ENCODE data around the gene PREP.

Gene PREP

DNA sequence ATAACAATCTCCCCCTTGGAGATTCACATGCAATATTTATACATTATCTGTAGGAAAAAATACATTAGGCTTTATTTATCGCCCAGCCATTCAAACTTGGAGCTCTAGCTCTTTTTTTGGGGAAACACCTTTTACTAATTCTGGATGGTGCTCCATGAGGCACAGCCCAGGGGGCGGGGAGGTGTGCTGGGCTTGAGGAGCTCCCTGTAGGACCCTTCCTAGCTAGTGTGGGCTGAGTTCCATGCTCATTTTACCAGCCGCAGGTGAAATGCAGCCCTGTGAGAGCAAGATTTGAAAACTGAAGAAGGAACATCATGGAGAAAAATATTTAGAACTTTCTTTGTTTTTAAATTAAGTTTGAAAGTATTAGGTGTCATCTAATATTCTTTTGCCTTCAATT lies 123.4 kb downstream of the PREP start:
- TF ChIP-seq, protein P1, sequence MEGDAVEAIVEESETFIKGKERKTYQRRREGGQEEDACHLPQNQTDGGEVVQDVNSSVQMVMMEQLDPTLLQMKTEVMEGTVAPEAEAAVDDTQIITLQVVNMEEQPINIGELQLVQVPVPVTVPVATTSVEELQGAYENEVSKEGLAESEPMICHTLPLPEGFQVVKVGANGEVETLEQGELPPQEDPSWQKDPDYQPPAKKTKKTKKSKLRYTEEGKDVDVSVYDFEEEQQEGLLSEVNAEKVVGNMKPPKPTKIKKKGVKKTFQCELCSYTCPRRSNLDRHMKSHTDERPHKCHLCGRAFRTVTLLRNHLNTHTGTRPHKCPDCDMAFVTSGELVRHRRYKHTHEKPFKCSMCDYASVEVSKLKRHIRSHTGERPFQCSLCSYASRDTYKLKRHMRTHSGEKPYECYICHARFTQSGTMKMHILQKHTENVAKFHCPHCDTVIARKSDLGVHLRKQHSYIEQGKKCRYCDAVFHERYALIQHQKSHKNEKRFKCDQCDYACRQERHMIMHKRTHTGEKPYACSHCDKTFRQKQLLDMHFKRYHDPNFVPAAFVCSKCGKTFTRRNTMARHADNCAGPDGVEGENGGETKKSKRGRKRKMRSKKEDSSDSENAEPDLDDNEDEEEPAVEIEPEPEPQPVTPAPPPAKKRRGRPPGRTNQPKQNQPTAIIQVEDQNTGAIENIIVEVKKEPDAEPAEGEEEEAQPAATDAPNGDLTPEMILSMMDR (IDR thresholded peaks at IDR 0.05; ENCODE audit: low read depth, low read length): no peak
- H3K4me3 ChIP-seq (ENCODE audit: low read depth, low read length): no peak overlapping the region

- TF ChIP-seq, protein P1 (IDR thresholded peaks at IDR 0.05; ENCODE audit: low read depth, low read length): no peak
- H3K4me3 ChIP-seq (ENCODE audit: low read depth, low read length): no peak overlapping the region
Observed at GRCh38 chr6:105278813-105279212, 124.1 kb downstream of the PREP start.

GRCh38 chr6:105278035-105278434 lies 124.8 kb downstream of the PREP start:
- TF ChIP-seq, protein P1 (IDR thresholded peaks at IDR 0.05; ENCODE audit: low read depth, low read length): no peak
- no peak overlapping the region for H3K4me3 ChIP-seq (ENCODE audit: low read depth, low read length)

GRCh38 chr6:105276374-105276773 lies 126.5 kb downstream of the PREP start:
- TF ChIP-seq, protein P1 (IDR thresholded peaks at IDR 0.05; ENCODE audit: low read depth, low read length): no peak
- H3K4me3 ChIP-seq (ENCODE audit: low read depth, low read length): no peak overlapping the region

- H3K4me3 ChIP-seq (ENCODE audit: low read depth, low read length): no peak overlapping the region
- TF ChIP-seq, protein P1 (IDR thresholded peaks at IDR 0.05; ENCODE audit: low read depth, low read length): no peak
Observed at GRCh38 chr6:105275542-105275941, 127.3 kb downstream of the PREP start.

- TF ChIP-seq, protein P1 (IDR thresholded peaks at IDR 0.05; ENCODE audit: low read depth, low read length): no peak
- H3K4me3 ChIP-seq (ENCODE audit: low read depth, low read length): no peak overlapping the region
Observed at GRCh38 chr6:105274678-105275077, 128.2 kb downstream of the PREP start.

GRCh38 chr6:105273589-105273988 lies 129.3 kb downstream of the PREP start:
- no peak overlapping the region for H3K4me3 ChIP-seq (ENCODE audit: low read depth, low read length)
- TF ChIP-seq, protein P1 (IDR thresholded peaks at IDR 0.05; ENCODE audit: low read depth, low read length): no peak
